Endothelial cell of umbilical vein (primary cell): ENCODE results near the gene MAP6D1. TPM values are rescaled to one million over a fixed set of nuclear protein-coding genes. Genes with fewer than 3 reads are reported as not detected.

Source experiments
- BruUV-seq: library from RNA; stranded (reverse); fragments of 400-500 nt; replicated peaks from 2 replicates; lab custom pipeline; 2021; lab: Mats Ljungman, UMichigan
- CTCF ChIA-PET: fragments of 300-600, 350-600 bp; sonication (Branson Sonifier 250); formaldehyde crosslinking; loops from one replicate; lab custom pipeline; 2021; ENCODE audit warnings: antibody characterized with exemption, inconsistent platforms; lab: Charles Lee
- POLR2A ChIA-PET: fragments of 300-600, 350-600 bp; sonication (Branson Sonifier 250); formaldehyde crosslinking; loops from one replicate; lab custom pipeline; 2021; ENCODE audit warnings: antibody characterized with exemption, inconsistent platforms; lab: Charles Lee
- DNase-seq: peaks from one replicate; pipeline ENCODE4 v3.0.0-alpha.2; 2011; ENCODE audit warnings: low read depth, low spot score
- FAIRE-seq: peaks from 2 replicates; lab custom pipeline; 2011; peaks lifted over from hg19 to GRCh38; lab: Jason Lieb, UNC
- H2AFZ ChIP-seq: 2 replicates; pipeline ENCODE4 v1.6.0; 2012; ENCODE audit warnings: low read depth, low read length, control low read depth, inconsistent platforms
- H3K27ac ChIP-seq: 2 replicates; pipeline ENCODE4 v1.5.1; 2011; ENCODE audit warnings: low read depth, mild to moderate bottlenecking, control low read depth, low read length, moderate library complexity; ENCODE audit not compliant: insufficient read depth
- H3K27me3 ChIP-seq, 2 experiments: 2 replicates each; pipeline versions ENCODE4 v1.6.0 to v1.6.1; 2011; ENCODE audit warnings: low read length in 2 of 2, mixed read lengths in 1 of 2; ENCODE audit not compliant: control insufficient read depth in 2 of 2, insufficient read depth in 2 of 2
- H3K36me3 ChIP-seq, 2 experiments: 2 replicates in 1 of 2; 3 replicates in 1 of 2; pipeline ENCODE4 v1.5.1; 2011; ENCODE audit warnings: low read length in 2 of 2, mild to moderate bottlenecking in 1 of 2, moderate library complexity in 1 of 2; ENCODE audit not compliant: control insufficient read depth in 2 of 2, insufficient read depth in 2 of 2; ENCODE audit errors: extremely low read depth in 1 of 2
- H3K4me1 ChIP-seq: 3 replicates; pipeline ENCODE4 v1.5.1; 2011; ENCODE audit warnings: mild to moderate bottlenecking, low read length; ENCODE audit not compliant: control insufficient read depth, insufficient read depth; ENCODE audit errors: extremely low read depth
- H3K4me2 ChIP-seq: 2 replicates; pipeline ENCODE4 v1.6.1; 2011; ENCODE audit warnings: low read length, control low read depth, mixed read lengths; ENCODE audit not compliant: insufficient read depth
- H3K4me3 ChIP-seq, 3 experiments: fragments of 200-600 bp in 1 of 3; sonication (generic), shearing (Covaris generic) in 1 of 3; replicated peaks in 1 of 3; 2 replicates each; pipeline ENCODE4 v1.5.1; 2011 to 2016; ENCODE audit warnings: control low read depth in 3 of 3, low read length in 3 of 3, mild to moderate bottlenecking in 2 of 3, inconsistent platforms in 1 of 3, low read depth in 1 of 3, moderate library complexity in 1 of 3; ENCODE audit not compliant: insufficient read depth in 1 of 3
- H3K79me2 ChIP-seq: 2 replicates; pipeline ENCODE4 v1.6.0; 2012; ENCODE audit warnings: low read length, inconsistent platforms; ENCODE audit not compliant: control insufficient read depth, insufficient read depth
- H3K9ac ChIP-seq: replicated peaks from 2 replicates; pipeline ENCODE3; 2011; ENCODE audit warnings: low read length, control low read depth; ENCODE audit not compliant: insufficient read depth; ENCODE audit errors: extremely low read depth
- H3K9me1 ChIP-seq: replicated peaks from 3 replicates; pipeline ENCODE4 v1.6.0; 2011; ENCODE audit warnings: mild to moderate bottlenecking, low read length; ENCODE audit not compliant: control insufficient read depth, insufficient read depth; ENCODE audit errors: extremely low read depth
- H3K9me3 ChIP-seq: replicated peaks from 2 replicates; pipeline ENCODE4 v1.5.1; 2012; ENCODE audit warnings: low read length, inconsistent platforms; ENCODE audit not compliant: control insufficient read depth, insufficient read depth
- H4K20me1 ChIP-seq: replicated peaks from 2 replicates; pipeline ENCODE3; 2011; ENCODE audit warnings: mild to moderate bottlenecking, low read length; ENCODE audit not compliant: control insufficient read depth, insufficient read depth; ENCODE audit errors: extremely low read depth
- CTCF ChIP-seq, 2 donors: IDR thresholded peaks; 1 replicate in 1 of 2; 2 replicates in 1 of 2; pipeline ENCODE4 v1.5.1; 2011; ENCODE audit warnings: low read length in 2 of 2, mild to moderate bottlenecking in 2 of 2, moderate library complexity in 2 of 2, control low read depth in 1 of 2, inconsistent platforms in 1 of 2, low read depth in 1 of 2; ENCODE audit not compliant: insufficient read depth in 1 of 2; ENCODE audit errors: extremely low read depth in 1 of 2
- EZH2 ChIP-seq: IDR thresholded peaks from 2 replicates; pipeline ENCODE4 v1.6.1; 2012; ENCODE audit warnings: borderline replicate concordance, low read depth, mild to moderate bottlenecking, moderate library complexity, low read length, inconsistent platforms; ENCODE audit not compliant: severe bottlenecking
- FOS ChIP-seq: IDR thresholded peaks from 2 replicates; pipeline ENCODE4 v1.6.1; 2011; ENCODE audit warnings: mild to moderate bottlenecking, low read length, moderate library complexity, borderline replicate concordance; ENCODE audit not compliant: insufficient read depth
- GATA2 ChIP-seq: IDR thresholded peaks from 2 replicates; pipeline ENCODE4 v1.7.0; 2011; ENCODE audit warnings: low read depth, mild to moderate bottlenecking, moderate library complexity, mixed read lengths, low read length; ENCODE audit not compliant: insufficient read length, insufficient read depth
- JUN ChIP-seq: IDR thresholded peaks from 2 replicates; pipeline ENCODE4 v1.6.1; 2011; ENCODE audit warnings: borderline replicate concordance, low read depth; ENCODE audit not compliant: insufficient read length, insufficient read depth
- MAX ChIP-seq: IDR thresholded peaks from 2 replicates; pipeline ENCODE4 v1.6.1; 2011; ENCODE audit not compliant: insufficient read depth, insufficient read length
- MYC ChIP-seq: IDR thresholded peaks from one replicate; pipeline ENCODE4 v1.6.1; 2011; ENCODE audit warnings: mild to moderate bottlenecking, low read depth, low read length
- POLR2A ChIP-seq: IDR thresholded peaks from 2 replicates; pipeline ENCODE4 v1.6.1; 2012; ENCODE audit warnings: low read depth, mild to moderate bottlenecking, control low read depth, low read length
- POLR2AphosphoS5 ChIP-seq: IDR thresholded peaks from 2 replicates; pipeline ENCODE4 v1.6.1; 2012; ENCODE audit warnings: low read depth, mild to moderate bottlenecking, control low read depth, low read length, moderate library complexity; ENCODE audit not compliant: insufficient read depth
- dilution Hi-C: fragments of 300-500 bp; cut with MboI; formaldehyde crosslinking; loops from one replicate; pipeline ENCODE4 v1.15.0; 2019; ENCODE audit warnings: low sequenced_read_pairs; ENCODE audit not compliant: extremely low pct_ligation_motif_present
- intact Hi-C: fragments of 100-400 bp; cut with micrococcal nuclease; formaldehyde crosslinking; loops from one replicate; pipeline ENCODE4 v1.10.0; 2022
- polyA plus RNA-seq, 4 experiments: library from polyadenylated mRNA; depleted of rRNA in 3 of 4; stranded (reverse) in 3 of 4; unstranded in 1 of 4; fragments of >200 nt; gene quantifications; 2 replicates each; pipeline versions ENCODE4 v1.2.1 to v1.2.3, GENCODE V29; 2011 to 2012; ENCODE audit warnings: missing spikeins in 1 of 4
- total RNA-seq: library from RNA; stranded (reverse); gene quantifications from 2 replicates; pipeline ENCODE4 v1.2.3, GENCODE V29; 2021

Gene MAP6D1
- total and polyA plus RNA-seq, 2 donors (not counting 3 experiments of a cell fraction or from before 2014, with no cell fraction given), result 2.4 to 3.5 TPM

GRCh38 chr3:183827809-183828537, 2.6 kb upstream of the MAP6D1 start:
- Histone ChIP-seq H3K4me3 (no peak overlapping the region), H3K9ac (no peak overlapping the region), H3K79me2 (no peaks in the 10 kb centered on the region), H2AFZ (no peak overlapping the region), H3K9me3 (no peaks in the 10 kb centered on the region), H3K4me2 (no peak overlapping the region), H3K27me3 (no peaks in the 10 kb centered on the region), H3K4me1 (peaks cover 8% of the 10 kb centered on the region), H3K27ac (no peak overlapping the region), H4K20me1 (no peaks in the 10 kb centered on the region), H3K9me1 (no peaks in the 10 kb centered on the region), H3K36me3 (peaks cover 6% of the 10 kb centered on the region in 2 experiments)
- TF ChIP-seq POLR2AphosphoS5, result no peak
- TF ChIP-seq POLR2A, result no peak
- dilution Hi-C loops, result no loop called here
- DNase-seq, result no peak
- ChIA-PET POLR2A (no interaction called here), CTCF (no interaction called here)
- intact Hi-C loops, result no loop called here
- FAIRE-seq, result no peak
- no TSS peak for BruUV-seq

- TF ChIP-seq JUN, result no peak
- no peak for TF ChIP-seq CTCF (IDR thresholded peaks at IDR 0.05; ENCODE audit: extremely low read depth in 1 of 2, insufficient read depth in 1 of 2, low read depth in 1 of 2, low read length in 2 of 2)
- TF ChIP-seq POLR2AphosphoS5, result no peak
- no peak for TF ChIP-seq FOS
- TF ChIP-seq MYC, result no peak
- no peak for TF ChIP-seq POLR2A
- TF ChIP-seq MAX, result no peak
- TF ChIP-seq EZH2, result no peak
- TF ChIP-seq GATA2, result no peak
- BruUV-seq, result no TSS peak
- Histone ChIP-seq H3K4me1 (peaks cover 8% of the 10 kb centered on the region), H3K27ac (no peak overlapping the region), H2AFZ (no peak overlapping the region), H3K9me1 (no peaks in the 10 kb centered on the region), H4K20me1 (no peaks in the 10 kb centered on the region), H3K4me2 (no peak overlapping the region), H3K9ac (no peak overlapping the region), H3K79me2 (no peaks in the 10 kb centered on the region), H3K9me3 (no peaks in the 10 kb centered on the region), H3K27me3 (no peaks in the 10 kb centered on the region), H3K36me3 (peaks cover 2 to 6% of the 10 kb centered on the region in 2 experiments), H3K4me3 (no peak overlapping the region)
- CTCF ChIA-PET, result interaction anchor here (0.9 to 2.9 kb wide), 3 partner anchors 11 to 58 kb away, joined by 3 to 16 read pairs (median 4); partner anchors contain the start of gene PARL
- intact Hi-C loops, result no loop called here
- dilution Hi-C loops, result no loop called here
- POLR2A ChIA-PET, result no interaction called here
- FAIRE-seq, result no peak
- no peak for DNase-seq
These were observed 1.3 kb upstream of the MAP6D1 start for GRCh38 chr3:183826448-183827250.
